Ovary (tissue), 9 donors: ENCODE measurements around the gene ACSL3. TPM values are rescaled to one million over a fixed set of nuclear protein-coding genes. Genes with fewer than 3 reads are reported as not detected.

Source experiments
- DNase-seq, 5 donors: peaks; one replicate each; pipeline ENCODE4 v3.0.0-alpha.2; 2019 to 2020
- H3K27ac ChIP-seq, 2 donors: fragments of 200-600 bp; one replicate each; pipeline versions ENCODE4 v1.5.1 to v1.8.0; 2019 to 2022
- H3K27me3 ChIP-seq: fragments of 200-600 bp; one replicate; pipeline ENCODE4 v1.8.0; 2022
- H3K36me3 ChIP-seq: fragments of 200-600 bp; sonication (generic); one replicate; pipeline ENCODE4 v1.5.1; 2019
- H3K4me1 ChIP-seq: one replicate; pipeline ENCODE4 v1.8.1; 2013; ENCODE audit warnings: mild to moderate bottlenecking, moderate library complexity; ENCODE audit not compliant: insufficient read depth
- H3K4me3 ChIP-seq: fragments of 200-600 bp; sonication (generic); one replicate; pipeline ENCODE4 v1.5.1; 2017
- H3K9me3 ChIP-seq, 2 donors: fragments of 200-600 bp in 1 of 2; sonication (generic) in 1 of 2; one replicate each; pipeline versions ENCODE4 v1.5.1 to v1.8.1; 2013 to 2019; ENCODE audit warnings: mild to moderate bottlenecking in 1 of 2, moderate library complexity in 1 of 2
- EP300 ChIP-seq: sonication (generic); formaldehyde crosslinking; IDR thresholded peaks from one replicate; pipeline ENCODE4 v1.6.1; 2017; ENCODE audit warnings: antibody characterized with exemption
- POLR2A ChIP-seq: fragments of 450-650 bp; IDR thresholded peaks from one replicate; pipeline ENCODE4 v1.6.1; 2017; ENCODE audit warnings: antibody characterized with exemption, mild to moderate bottlenecking, moderate library complexity
- WGBS, 3 donors: extraction: QIAGEN DNeasy Blood & Tissue Kit in 1 of 3; methylation state at CpG; one replicate each; pipeline versions ENCODE4 v1.1.5 to v1.1.7; 2013 to 2017; 5-methylcytosine and 5-hydroxymethylcytosine counted together
- intact Hi-C, 4 donors: fragments of 100-400 bp; cut with DNase I; formaldehyde crosslinking; loops; one replicate each; pipeline versions ENCODE4 v1.11.0 to v1.15.1; 2022 to 2023
- polyA plus RNA-seq, 2 donors: library from polyadenylated mRNA; stranded (reverse); fragments of 200-250 nt in 1 of 2; fragments of 350-450 nt in 1 of 2; fragmentation: Illumina TruSeq in 1 of 2; extraction: RNeasy Lipid Tissue Mini Kit (QIAGEN cat#74804) in 1 of 2; gene quantifications; one replicate each; pipeline ENCODE4 v1.2.3, GENCODE V29; 2013 to 2014
- total RNA-seq, 7 donors: library from RNA; depleted of rRNA in 2 of 7; stranded (reverse); fragments of >200 nt in 2 of 7; fragmentation: NEBNext Ultra II Directional in 3 of 7; extraction: Animal tissue kit (Norgen Biotek cat#: 25700) in 3 of 7; gene quantifications; one replicate each; pipeline versions ENCODE4 v1.1.0 to v1.2.4, GENCODE V29; 2016 to 2023
- TF ChIP-seq, protein P1 (sequence below), 3 donors: fragments of 450-650 bp in 2 of 3; fragments of 200-600 bp in 1 of 3; IDR thresholded peaks; one replicate each; pipeline versions ENCODE4 v1.5.1 to v1.8.0; 2016 to 2022; ENCODE audit warnings: antibody characterized with exemption in 3 of 3, mild to moderate bottlenecking in 1 of 3
- donor health status: DM: no; HTN: no; CAD: no; lungs with moderate emphysema.
- donor health status: DM: no; HTN: no; CAD: no.
- donor health status: Bipolar disorder and iron deficiency.
- donor health status: DM: yes; HTN: yes; CAD: no.
- donor health status: DM: no; HTN: no; CAD: no.
- donor health status: DM: yes; HTN: yes; CAD: no.

ACSL3 gene
- total and polyA plus RNA-seq, 9 donors = 14.0 to 85.1 (median 46.0) TPM

DNA sequence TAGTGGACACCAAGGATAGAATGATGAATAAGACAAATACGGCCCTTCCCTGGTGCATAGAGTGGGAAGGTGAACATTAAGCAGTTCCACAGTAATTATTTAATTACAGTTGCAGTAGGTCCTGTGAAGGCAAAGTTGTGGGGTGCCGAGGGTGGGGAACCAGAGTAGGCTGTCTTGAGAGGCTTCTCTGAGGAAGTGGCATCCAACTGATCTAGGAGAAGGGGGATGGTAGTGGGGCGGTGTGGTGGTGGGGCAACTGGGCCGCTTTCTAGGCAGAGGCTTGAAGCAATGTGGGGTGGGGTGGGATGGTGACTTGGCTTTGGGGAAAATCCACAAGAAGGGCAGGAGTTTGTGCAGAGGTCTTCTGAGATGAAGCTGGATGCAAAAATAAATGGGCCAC is 11.7 kb downstream of the ACSL3 start:
- DNase-seq = no peak
- WGBS, 3 donors = 96 to 98% (median 97%) methylated on average over 4 of the region's 4 CpGs
- Histone ChIP-seq H3K4me1 (peaks cover 2% of the 10 kb centered on the region), H3K9me3 (no peaks in the 10 kb centered on the region), H3K27ac (no peak overlapping the region), H3K27me3 (no peaks in the 10 kb centered on the region), H3K4me3 (no peak overlapping the region), H3K36me3 (no peaks in the 10 kb centered on the region)
- intact Hi-C loops = no loop called here
- TF ChIP-seq, protein P1, sequence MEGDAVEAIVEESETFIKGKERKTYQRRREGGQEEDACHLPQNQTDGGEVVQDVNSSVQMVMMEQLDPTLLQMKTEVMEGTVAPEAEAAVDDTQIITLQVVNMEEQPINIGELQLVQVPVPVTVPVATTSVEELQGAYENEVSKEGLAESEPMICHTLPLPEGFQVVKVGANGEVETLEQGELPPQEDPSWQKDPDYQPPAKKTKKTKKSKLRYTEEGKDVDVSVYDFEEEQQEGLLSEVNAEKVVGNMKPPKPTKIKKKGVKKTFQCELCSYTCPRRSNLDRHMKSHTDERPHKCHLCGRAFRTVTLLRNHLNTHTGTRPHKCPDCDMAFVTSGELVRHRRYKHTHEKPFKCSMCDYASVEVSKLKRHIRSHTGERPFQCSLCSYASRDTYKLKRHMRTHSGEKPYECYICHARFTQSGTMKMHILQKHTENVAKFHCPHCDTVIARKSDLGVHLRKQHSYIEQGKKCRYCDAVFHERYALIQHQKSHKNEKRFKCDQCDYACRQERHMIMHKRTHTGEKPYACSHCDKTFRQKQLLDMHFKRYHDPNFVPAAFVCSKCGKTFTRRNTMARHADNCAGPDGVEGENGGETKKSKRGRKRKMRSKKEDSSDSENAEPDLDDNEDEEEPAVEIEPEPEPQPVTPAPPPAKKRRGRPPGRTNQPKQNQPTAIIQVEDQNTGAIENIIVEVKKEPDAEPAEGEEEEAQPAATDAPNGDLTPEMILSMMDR (IDR thresholded peaks at IDR 0.05) = no peak
- no peak for TF ChIP-seq POLR2A
- TF ChIP-seq EP300 = no peak

DNA sequence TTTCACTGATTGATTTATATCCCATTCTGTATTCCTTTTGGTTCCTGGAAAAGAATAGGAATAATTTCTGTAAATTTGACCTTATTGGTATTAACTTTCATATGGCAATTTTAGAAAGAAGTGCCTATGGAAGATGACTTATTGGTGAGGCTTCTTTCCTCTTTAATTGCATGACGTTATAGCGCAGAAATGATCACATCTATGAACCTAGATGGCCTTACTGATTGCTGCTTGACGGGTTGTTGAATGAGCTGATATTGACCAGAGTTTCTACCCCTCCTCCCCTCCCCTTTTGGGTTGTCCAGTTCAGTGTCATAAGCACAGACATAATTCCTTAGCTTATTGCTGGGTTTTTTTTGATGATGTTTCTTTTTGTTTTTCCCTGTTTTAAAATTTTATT is 14.6 kb downstream of the ACSL3 start:
- Histone ChIP-seq H3K4me3 (no peak overlapping the region), H3K36me3 (no peaks in the 10 kb centered on the region), H3K9me3 (no peaks in the 10 kb centered on the region), H3K4me1 (no peaks in the 10 kb centered on the region), H3K27ac (no peak overlapping the region), H3K27me3 (no peaks in the 10 kb centered on the region)
- intact Hi-C loops = no loop called here
- DNase-seq = no peak
- TF ChIP-seq, protein P1 (IDR thresholded peaks at IDR 0.05) = no peak
- TF ChIP-seq EP300 (no peak), POLR2A (no peak)
- WGBS, 3 donors = 91 to 96% (median 96%) methylated on average over 3 of the region's 3 CpGs

DNA sequence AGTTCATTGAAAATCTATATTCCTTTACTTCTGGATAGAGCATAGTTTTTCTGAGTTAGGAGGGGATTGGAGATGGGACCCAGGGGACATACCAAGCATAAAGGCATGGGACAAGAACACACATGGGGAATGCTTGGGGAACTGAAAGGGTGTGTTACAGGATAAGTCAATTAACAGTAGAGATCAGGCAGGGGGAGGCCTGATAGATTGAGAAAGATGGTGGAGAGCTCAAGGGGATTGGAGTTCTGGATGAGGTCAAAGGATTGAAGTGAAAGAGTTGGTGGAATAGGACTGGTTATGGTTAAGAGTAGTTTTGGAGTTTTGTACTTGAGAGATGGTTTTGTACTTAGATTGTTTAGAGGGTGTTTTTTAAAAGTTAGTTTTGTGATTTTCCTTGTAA is 16.1 kb downstream of the ACSL3 start:
- H3K4me1 ChIP-seq = no peaks in the 10 kb centered on the region
- no peaks in the 10 kb centered on the region for H3K9me3 ChIP-seq
- H3K27me3 ChIP-seq = no peaks in the 10 kb centered on the region
- H3K4me3 ChIP-seq = no peak overlapping the region
- no peak for DNase-seq
- no peak overlapping the region for H3K27ac ChIP-seq
- no peaks in the 10 kb centered on the region for H3K36me3 ChIP-seq
- TF ChIP-seq EP300 (no peak), POLR2A (no peak)
- TF ChIP-seq, protein P1 (IDR thresholded peaks at IDR 0.05) = no peak
- intact Hi-C loops = no loop called here

DNA sequence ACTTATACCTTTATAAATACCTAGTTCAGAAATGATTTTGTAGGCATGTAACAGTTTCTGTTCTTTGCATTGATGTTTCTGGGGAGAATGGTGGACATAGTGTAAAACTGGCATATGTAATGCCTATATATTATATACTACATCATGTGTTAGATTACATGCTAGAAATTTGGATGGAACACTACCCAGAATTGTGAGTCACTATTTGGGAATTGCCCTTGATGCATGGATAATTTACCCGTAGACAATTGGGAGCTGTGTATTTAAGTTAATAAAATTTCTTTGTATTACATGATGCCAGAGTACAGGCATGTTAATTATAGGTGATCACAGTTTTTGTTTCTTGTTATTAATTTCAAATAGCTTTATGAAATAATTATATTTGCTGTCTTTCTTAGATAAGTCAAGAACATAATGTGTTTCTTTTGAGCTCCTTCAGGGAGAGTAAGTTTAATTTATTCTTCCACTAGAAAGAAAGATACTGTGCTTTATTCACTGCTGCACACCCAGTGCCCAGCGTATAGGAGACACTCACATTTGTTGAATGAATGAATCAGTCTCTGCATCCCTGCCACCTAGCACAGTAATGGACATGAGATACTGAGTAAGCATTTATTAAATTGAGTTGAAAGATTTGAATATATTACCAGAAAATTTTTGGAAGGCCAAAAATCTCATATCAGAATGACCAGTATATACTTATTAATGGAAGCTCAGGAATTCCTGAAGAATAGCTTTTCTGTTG is 16.9 kb downstream of the ACSL3 start:
- no peaks in the 10 kb centered on the region for H3K36me3 ChIP-seq
- TF ChIP-seq, protein P1 (IDR thresholded peaks at IDR 0.05) = no peak
- TF ChIP-seq EP300 (no peak), POLR2A (no peak)
- no peak overlapping the region for H3K27ac ChIP-seq
- intact Hi-C loops = no loop called here
- H3K27me3 ChIP-seq = no peaks in the 10 kb centered on the region
- no peaks in the 10 kb centered on the region for H3K4me1 ChIP-seq
- H3K9me3 ChIP-seq = no peaks in the 10 kb centered on the region
- WGBS, 3 donors = 86 to 96% (median 92%) methylated on average over 2 of the region's 2 CpGs
- H3K4me3 ChIP-seq = no peak overlapping the region
- no peak for DNase-seq
